ENCODE results near the gene PLXDC1.

DNA sequence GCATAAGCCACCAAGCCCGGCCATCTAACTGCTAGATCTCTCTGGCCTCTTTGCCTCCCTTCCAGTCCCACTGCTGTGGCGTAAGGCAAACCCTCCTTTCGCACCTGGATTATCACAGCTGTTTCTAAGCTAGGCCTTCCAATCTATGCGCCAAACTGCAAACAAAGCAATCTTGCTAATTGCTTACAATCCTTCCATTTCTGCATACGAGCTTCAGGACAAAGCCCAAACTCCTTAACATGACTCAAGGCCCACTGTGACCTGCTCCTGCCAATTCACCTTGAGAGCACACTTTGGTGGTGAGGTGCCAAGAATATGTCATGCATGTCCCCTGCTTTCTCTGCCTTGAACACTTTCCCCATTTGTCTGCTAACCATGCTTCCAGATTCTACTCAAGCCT is 20.5 kb upstream of the PLXDC1 start:
- TF ChIP-seq, protein P1, sequence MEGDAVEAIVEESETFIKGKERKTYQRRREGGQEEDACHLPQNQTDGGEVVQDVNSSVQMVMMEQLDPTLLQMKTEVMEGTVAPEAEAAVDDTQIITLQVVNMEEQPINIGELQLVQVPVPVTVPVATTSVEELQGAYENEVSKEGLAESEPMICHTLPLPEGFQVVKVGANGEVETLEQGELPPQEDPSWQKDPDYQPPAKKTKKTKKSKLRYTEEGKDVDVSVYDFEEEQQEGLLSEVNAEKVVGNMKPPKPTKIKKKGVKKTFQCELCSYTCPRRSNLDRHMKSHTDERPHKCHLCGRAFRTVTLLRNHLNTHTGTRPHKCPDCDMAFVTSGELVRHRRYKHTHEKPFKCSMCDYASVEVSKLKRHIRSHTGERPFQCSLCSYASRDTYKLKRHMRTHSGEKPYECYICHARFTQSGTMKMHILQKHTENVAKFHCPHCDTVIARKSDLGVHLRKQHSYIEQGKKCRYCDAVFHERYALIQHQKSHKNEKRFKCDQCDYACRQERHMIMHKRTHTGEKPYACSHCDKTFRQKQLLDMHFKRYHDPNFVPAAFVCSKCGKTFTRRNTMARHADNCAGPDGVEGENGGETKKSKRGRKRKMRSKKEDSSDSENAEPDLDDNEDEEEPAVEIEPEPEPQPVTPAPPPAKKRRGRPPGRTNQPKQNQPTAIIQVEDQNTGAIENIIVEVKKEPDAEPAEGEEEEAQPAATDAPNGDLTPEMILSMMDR (IDR thresholded peaks at IDR 0.05 in 8 of 11, conservative IDR thresholded peaks at IDR 0.05 in 3 of 11) = no peak
- no peak for TF ChIP-seq POLR2A (IDR thresholded peaks at IDR 0.05)
